HepG2 (cell line): ENCODE results near the gene PRM2. TPM values are rescaled to one million over a fixed set of nuclear protein-coding genes. Genes with fewer than 3 reads are reported as not detected.

Experiments
- HOXA5 ChIP-seq: sonication (generic); formaldehyde crosslinking; IDR thresholded peaks from 2 replicates; pipeline ENCODE4 v1.4.0; 2020; ENCODE audit warnings: missing genetic modification reagents
- LRRFIP1 ChIP-seq: sonication (generic); formaldehyde crosslinking; conservative IDR thresholded peaks from 2 replicates; pipeline ENCODE4 v1.4.0; 2020; ENCODE audit warnings: missing genetic modification reagents
- NR2C2 ChIP-seq: sonication (generic); formaldehyde crosslinking; IDR thresholded peaks from 2 replicates; pipeline ENCODE4 v1.4.0; 2020; ENCODE audit warnings: missing genetic modification reagents, mild to moderate bottlenecking, moderate library complexity, borderline replicate concordance
- PRMT3 ChIP-seq: sonication (generic); formaldehyde crosslinking; IDR thresholded peaks from 2 replicates; pipeline ENCODE4 v1.8.1; 2022; ENCODE audit warnings: low read depth, mild to moderate bottlenecking, moderate library complexity, missing genetic modification reagents, borderline replicate concordance
- ZBTB7B ChIP-seq: sonication (generic); formaldehyde crosslinking; IDR thresholded peaks from 2 replicates; pipeline ENCODE4 v1.4.0; 2020; ENCODE audit warnings: missing genetic modification reagents
- ZNF234 ChIP-seq: sonication (generic); formaldehyde crosslinking; conservative IDR thresholded peaks from 2 replicates; pipeline ENCODE4 v1.5.1; 2020; ENCODE audit warnings: mild to moderate bottlenecking, missing genetic modification reagents
- ZSCAN25 ChIP-seq: sonication (generic); formaldehyde crosslinking; IDR thresholded peaks from 2 replicates; pipeline ENCODE4 v1.8.0; 2022; ENCODE audit warnings: mild to moderate bottlenecking, missing genetic modification reagents
- polyA plus RNA-seq, 8 experiments: library from polyadenylated mRNA; depleted of rRNA in 3 of 8; stranded (reverse) in 7 of 8; unstranded in 1 of 8; fragments of >200 nt; fragmentation: Illumina TruSeq in 4 of 8; extraction: Trizol in 4 of 8; gene quantifications; 2 replicates each; pipeline versions ENCODE4 v1.2.1 to v1.2.3, GENCODE V29; 2011 to 2016; ENCODE audit warnings: low read depth in 4 of 8, missing spikeins in 1 of 8, mixed read lengths in 1 of 8; ENCODE audit not compliant: insufficient read depth in 1 of 8
- total RNA-seq, 5 experiments: library from RNA; depleted of rRNA; stranded (reverse); fragments of >200 nt; fragmentation: Illumina TruSeq; extraction: Trizol; gene quantifications; 2 replicates each; pipeline ENCODE4 v1.2.3, GENCODE V29; 2016; ENCODE audit warnings: low read depth in 1 of 5
- TF ChIP-seq, protein P1 (sequence below): sonication (generic); formaldehyde crosslinking; IDR thresholded peaks from 2 replicates; pipeline ENCODE4 v1.5.0; 2020; ENCODE audit warnings: mild to moderate bottlenecking, missing genetic modification reagents, borderline replicate concordance
- TF ChIP-seq, protein P2 (sequence below): sonication (generic); formaldehyde crosslinking; IDR thresholded peaks from 2 replicates; pipeline ENCODE4 v1.4.0; 2020; ENCODE audit warnings: mild to moderate bottlenecking, missing genetic modification reagents
- TF ChIP-seq, protein P3 (sequence below): sonication (generic); formaldehyde crosslinking; IDR thresholded peaks from 2 replicates; pipeline ENCODE4 v1.4.0; 2020; ENCODE audit warnings: missing genetic modification reagents

The PRM2 gene
- total and polyA plus RNA-seq, 2 of the 13 experiments (the other 11 are each of a cell fraction or from before 2014, with no cell fraction given): 0.54 TPM; not detected in 1

GRCh38 chr16:11299865-11300559 lies 23.7 kb upstream of the PRM2 start (continued):
- TF ChIP-seq, protein P1, sequence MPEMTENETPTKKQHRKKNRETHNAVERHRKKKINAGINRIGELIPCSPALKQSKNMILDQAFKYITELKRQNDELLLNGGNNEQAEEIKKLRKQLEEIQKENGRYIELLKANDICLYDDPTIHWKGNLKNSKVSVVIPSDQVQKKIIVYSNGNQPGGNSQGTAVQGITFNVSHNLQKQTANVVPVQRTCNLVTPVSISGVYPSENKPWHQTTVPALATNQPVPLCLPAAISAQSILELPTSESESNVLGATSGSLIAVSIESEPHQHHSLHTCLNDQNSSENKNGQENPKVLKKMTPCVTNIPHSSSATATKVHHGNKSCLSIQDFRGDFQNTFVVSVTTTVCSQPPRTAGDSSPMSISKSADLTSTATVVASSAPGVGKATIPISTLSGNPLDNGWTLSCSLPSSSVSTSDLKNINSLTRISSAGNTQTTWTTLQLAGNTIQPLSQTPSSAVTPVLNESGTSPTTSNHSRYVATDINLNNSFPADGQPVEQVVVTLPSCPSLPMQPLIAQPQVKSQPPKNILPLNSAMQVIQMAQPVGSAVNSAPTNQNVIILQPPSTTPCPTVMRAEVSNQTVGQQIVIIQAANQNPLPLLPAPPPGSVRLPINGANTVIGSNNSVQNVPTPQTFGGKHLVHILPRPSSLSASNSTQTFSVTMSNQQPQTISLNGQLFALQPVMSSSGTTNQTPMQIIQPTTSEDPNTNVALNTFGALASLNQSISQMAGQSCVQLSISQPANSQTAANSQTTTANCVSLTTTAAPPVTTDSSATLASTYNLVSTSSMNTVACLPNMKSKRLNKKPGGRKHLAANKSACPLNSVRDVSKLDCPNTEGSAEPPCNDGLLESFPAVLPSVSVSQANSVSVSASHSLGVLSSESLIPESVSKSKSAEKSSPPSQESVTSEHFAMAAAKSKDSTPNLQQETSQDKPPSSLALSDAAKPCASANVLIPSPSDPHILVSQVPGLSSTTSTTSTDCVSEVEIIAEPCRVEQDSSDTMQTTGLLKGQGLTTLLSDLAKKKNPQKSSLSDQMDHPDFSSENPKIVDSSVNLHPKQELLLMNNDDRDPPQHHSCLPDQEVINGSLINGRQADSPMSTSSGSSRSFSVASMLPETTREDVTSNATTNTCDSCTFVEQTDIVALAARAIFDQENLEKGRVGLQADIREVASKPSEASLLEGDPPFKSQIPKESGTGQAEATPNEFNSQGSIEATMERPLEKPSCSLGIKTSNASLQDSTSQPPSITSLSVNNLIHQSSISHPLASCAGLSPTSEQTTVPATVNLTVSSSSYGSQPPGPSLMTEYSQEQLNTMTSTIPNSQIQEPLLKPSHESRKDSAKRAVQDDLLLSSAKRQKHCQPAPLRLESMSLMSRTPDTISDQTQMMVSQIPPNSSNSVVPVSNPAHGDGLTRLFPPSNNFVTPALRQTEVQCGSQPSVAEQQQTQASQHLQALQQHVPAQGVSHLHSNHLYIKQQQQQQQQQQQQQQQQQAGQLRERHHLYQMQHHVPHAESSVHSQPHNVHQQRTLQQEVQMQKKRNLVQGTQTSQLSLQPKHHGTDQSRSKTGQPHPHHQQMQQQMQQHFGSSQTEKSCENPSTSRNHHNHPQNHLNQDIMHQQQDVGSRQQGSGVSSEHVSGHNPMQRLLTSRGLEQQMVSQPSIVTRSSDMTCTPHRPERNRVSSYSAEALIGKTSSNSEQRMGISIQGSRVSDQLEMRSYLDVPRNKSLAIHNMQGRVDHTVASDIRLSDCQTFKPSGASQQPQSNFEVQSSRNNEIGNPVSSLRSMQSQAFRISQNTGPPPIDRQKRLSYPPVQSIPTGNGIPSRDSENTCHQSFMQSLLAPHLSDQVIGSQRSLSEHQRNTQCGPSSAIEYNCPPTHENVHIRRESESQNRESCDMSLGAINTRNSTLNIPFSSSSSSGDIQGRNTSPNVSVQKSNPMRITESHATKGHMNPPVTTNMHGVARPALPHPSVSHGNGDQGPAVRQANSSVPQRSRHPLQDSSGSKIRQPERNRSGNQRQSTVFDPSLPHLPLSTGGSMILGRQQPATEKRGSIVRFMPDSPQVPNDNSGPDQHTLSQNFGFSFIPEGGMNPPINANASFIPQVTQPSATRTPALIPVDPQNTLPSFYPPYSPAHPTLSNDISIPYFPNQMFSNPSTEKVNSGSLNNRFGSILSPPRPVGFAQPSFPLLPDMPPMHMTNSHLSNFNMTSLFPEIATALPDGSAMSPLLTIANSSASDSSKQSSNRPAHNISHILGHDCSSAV (CRISPR knock-in tag): no peak
- TF ChIP-seq ZNF234 (CRISPR knock-in tag): no peak
- TF ChIP-seq, protein P2, sequence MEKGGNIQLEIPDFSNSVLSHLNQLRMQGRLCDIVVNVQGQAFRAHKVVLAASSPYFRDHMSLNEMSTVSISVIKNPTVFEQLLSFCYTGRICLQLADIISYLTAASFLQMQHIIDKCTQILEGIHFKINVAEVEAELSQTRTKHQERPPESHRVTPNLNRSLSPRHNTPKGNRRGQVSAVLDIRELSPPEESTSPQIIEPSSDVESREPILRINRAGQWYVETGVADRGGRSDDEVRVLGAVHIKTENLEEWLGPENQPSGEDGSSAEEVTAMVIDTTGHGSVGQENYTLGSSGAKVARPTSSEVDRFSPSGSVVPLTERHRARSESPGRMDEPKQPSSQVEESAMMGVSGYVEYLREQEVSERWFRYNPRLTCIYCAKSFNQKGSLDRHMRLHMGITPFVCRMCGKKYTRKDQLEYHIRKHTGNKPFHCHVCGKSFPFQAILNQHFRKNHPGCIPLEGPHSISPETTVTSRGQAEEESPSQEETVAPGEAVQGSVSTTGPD (CRISPR knock-in tag): no peak
- TF ChIP-seq PRMT3 (CRISPR knock-in tag): no peak
- no peak for TF ChIP-seq LRRFIP1
- TF ChIP-seq ZBTB7B (CRISPR knock-in tag): 0 out of 2 replicates have a peak, but pooled peaks have one; percentile 2
- TF ChIP-seq HOXA5 (CRISPR knock-in tag): 0 out of 2 replicates have a peak, but pooled peaks have one; percentile 41
- no peak for TF ChIP-seq ZSCAN25 (CRISPR knock-in tag)
- TF ChIP-seq, protein P3, sequence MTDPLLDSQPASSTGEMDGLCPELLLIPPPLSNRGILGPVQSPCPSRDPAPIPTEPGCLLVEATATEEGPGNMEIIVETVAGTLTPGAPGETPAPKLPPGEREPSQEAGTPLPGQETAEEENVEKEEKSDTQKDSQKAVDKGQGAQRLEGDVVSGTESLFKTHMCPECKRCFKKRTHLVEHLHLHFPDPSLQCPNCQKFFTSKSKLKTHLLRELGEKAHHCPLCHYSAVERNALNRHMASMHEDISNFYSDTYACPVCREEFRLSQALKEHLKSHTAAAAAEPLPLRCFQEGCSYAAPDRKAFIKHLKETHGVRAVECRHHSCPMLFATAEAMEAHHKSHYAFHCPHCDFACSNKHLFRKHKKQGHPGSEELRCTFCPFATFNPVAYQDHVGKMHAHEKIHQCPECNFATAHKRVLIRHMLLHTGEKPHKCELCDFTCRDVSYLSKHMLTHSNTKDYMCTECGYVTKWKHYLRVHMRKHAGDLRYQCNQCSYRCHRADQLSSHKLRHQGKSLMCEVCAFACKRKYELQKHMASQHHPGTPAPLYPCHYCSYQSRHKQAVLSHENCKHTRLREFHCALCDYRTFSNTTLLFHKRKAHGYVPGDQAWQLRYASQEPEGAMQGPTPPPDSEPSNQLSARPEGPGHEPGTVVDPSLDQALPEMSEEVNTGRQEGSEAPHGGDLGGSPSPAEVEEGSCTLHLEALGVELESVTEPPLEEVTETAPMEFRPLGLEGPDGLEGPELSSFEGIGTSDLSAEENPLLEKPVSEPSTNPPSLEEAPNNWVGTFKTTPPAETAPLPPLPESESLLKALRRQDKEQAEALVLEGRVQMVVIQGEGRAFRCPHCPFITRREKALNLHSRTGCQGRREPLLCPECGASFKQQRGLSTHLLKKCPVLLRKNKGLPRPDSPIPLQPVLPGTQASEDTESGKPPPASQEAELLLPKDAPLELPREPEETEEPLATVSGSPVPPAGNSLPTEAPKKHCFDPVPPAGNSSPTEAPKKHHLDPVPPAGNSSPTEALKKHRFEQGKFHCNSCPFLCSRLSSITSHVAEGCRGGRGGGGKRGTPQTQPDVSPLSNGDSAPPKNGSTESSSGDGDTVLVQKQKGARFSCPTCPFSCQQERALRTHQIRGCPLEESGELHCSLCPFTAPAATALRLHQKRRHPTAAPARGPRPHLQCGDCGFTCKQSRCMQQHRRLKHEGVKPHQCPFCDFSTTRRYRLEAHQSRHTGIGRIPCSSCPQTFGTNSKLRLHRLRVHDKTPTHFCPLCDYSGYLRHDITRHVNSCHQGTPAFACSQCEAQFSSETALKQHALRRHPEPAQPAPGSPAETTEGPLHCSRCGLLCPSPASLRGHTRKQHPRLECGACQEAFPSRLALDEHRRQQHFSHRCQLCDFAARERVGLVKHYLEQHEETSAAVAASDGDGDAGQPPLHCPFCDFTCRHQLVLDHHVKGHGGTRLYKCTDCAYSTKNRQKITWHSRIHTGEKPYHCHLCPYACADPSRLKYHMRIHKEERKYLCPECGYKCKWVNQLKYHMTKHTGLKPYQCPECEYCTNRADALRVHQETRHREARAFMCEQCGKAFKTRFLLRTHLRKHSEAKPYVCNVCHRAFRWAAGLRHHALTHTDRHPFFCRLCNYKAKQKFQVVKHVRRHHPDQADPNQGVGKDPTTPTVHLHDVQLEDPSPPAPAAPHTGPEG (CRISPR knock-in tag): no peak
- TF ChIP-seq NR2C2: no peak
